Type B pancreatic cell (in vitro differentiated cells): ENCODE measurements around the gene ZRANB3. TPM values are rescaled to one million over a fixed set of nuclear protein-coding genes. Genes with fewer than 3 reads are reported as not detected.

ENCODE experiments used
- DNase-seq: peaks from one replicate; pipeline ENCODE4 v3.0.0; 2021; ENCODE audit warnings: mixed read lengths; ENCODE audit not compliant: unreplicated experiment; ENCODE audit errors: extremely low spot score
- H3K27ac Mint-ChIP-seq: 2 replicates; pipeline ENCODE4 v1.8.0; 2021; ENCODE audit warnings: mild to moderate bottlenecking, mixed read lengths
- H3K27me3 Mint-ChIP-seq: 2 replicates; pipeline ENCODE4 v1.8.0; 2021; ENCODE audit warnings: mixed read lengths
- H3K36me3 Mint-ChIP-seq: 2 replicates; pipeline ENCODE4 v1.8.0; 2021; ENCODE audit warnings: mixed read lengths
- H3K4me1 Mint-ChIP-seq: one replicate; pipeline ENCODE4 v1.8.0; 2021; ENCODE audit warnings: mixed read lengths; ENCODE audit not compliant: unreplicated experiment
- H3K4me3 Mint-ChIP-seq: 2 replicates; pipeline ENCODE4 v1.8.0; 2021; ENCODE audit warnings: mild to moderate bottlenecking, mixed read lengths
- H3K9me3 Mint-ChIP-seq: 2 replicates; pipeline ENCODE4 v1.8.0; 2021; ENCODE audit warnings: mixed read lengths
- CTCF ChIP-seq: fragments of 200-600 bp; sonication (generic); conservative IDR thresholded peaks from 2 replicates; pipeline ENCODE4 v1.5.0; 2021; ENCODE audit warnings: antibody characterized with exemption, mild to moderate bottlenecking
- long read RNA-seq: library from polyadenylated mRNA; unstranded; transcript quantifications from one replicate; pipeline ENCODE4 v2.0.0, GENCODE V29; 2020
- total RNA-seq: library from RNA; stranded (reverse); gene quantifications from 2 replicates; pipeline ENCODE4 v1.2.1, GENCODE V29; 2021; ENCODE audit warnings: low replicate concordance

Gene ZRANB3
- total RNA-seq = 5.6 and 15.8 TPM in 2 replicates
- long read RNA-seq, partial matches to known transcripts = 0 of 4 reads
- long read RNA-seq, other reads (novel, unspliced or antisense) = 4 of 4 reads

GRCh38 chr2:135530313-135531230, at the start of gene ZRANB3:
ZRANB3 (minus strand) TSS chr2:135531218.
- Mint-ChIP-seq H3K36me3 (peaks cover 13% of the 10 kb centered on the region), H3K9me3 (peaks cover 5% of the 10 kb centered on the region), H3K4me1 (peaks cover 14% of the 10 kb centered on the region), H3K27ac (peak within 1 kb of the TSS; percentile 73), H3K4me3 (no peak within 1 kb of the TSS), H3K27me3 (no peaks in the 10 kb centered on the region)
- no peak for TF ChIP-seq CTCF
- DNase-seq = peak; percentile 90

- H3K4me1 Mint-ChIP-seq = peaks cover 4% of the 10 kb centered on the region
Observed at GRCh38 chr2:135573620-135574019, 42.6 kb upstream of the ZRANB3 start.

GRCh38 chr2:135570884-135571283, 39.9 kb upstream of the ZRANB3 start:
- no peak overlapping the region for H3K4me3 Mint-ChIP-seq
- peaks cover 10% of the 10 kb centered on the region for H3K36me3 Mint-ChIP-seq
- H3K9me3 Mint-ChIP-seq = no peaks in the 10 kb centered on the region
- no peaks in the 10 kb centered on the region for H3K27me3 Mint-ChIP-seq
- no peaks in the 10 kb centered on the region for H3K4me1 Mint-ChIP-seq
- no peak for DNase-seq
- H3K27ac Mint-ChIP-seq = no peak overlapping the region
- no peak for TF ChIP-seq CTCF

More at GRCh38 chr2:135573620-135574019, 42.6 kb upstream of the ZRANB3 start:
- DNase-seq = no peak
- H3K27me3 Mint-ChIP-seq = no peaks in the 10 kb centered on the region
- H3K36me3 Mint-ChIP-seq = peaks cover 7% of the 10 kb centered on the region
- no peak for TF ChIP-seq CTCF
- no peak overlapping the region for H3K4me3 Mint-ChIP-seq
- no peaks in the 10 kb centered on the region for H3K9me3 Mint-ChIP-seq
- no peak overlapping the region for H3K27ac Mint-ChIP-seq

GRCh38 chr2:135563793-135564192, 32.8 kb upstream of the ZRANB3 start:
- DNase-seq = no peak
- H3K27me3 Mint-ChIP-seq = no peaks in the 10 kb centered on the region
- H3K4me1 Mint-ChIP-seq = no peaks in the 10 kb centered on the region
- H3K4me3 Mint-ChIP-seq = no peak overlapping the region
- peaks cover 18% of the 10 kb centered on the region for H3K36me3 Mint-ChIP-seq
- no peaks in the 10 kb centered on the region for H3K9me3 Mint-ChIP-seq
- H3K27ac Mint-ChIP-seq = no peak overlapping the region
- no peak for TF ChIP-seq CTCF

GRCh38 chr2:135561925-135562324, 30.9 kb upstream of the ZRANB3 start:
- Mint-ChIP-seq H3K4me3 (no peak overlapping the region), H3K9me3 (no peaks in the 10 kb centered on the region), H3K36me3 (peaks cover 18% of the 10 kb centered on the region), H3K4me1 (no peaks in the 10 kb centered on the region), H3K27me3 (no peaks in the 10 kb centered on the region), H3K27ac (no peak overlapping the region)
- TF ChIP-seq CTCF = no peak
- no peak for DNase-seq
